HepG2 (cell line): ENCODE data around the gene CDK8. TPM values are rescaled to one million over a fixed set of nuclear protein-coding genes. Genes with fewer than 3 reads are reported as not detected.

Experiments
- ATAC-seq: fragments of 200-7000 bp; cut with Tn5 transposase; 3 replicates; pipeline ENCODE4 v1.9.1; 2020; ENCODE audit warnings: mild to moderate bottlenecking, moderate library complexity
- BruUV-seq: library from RNA; stranded (reverse); fragments of 400-500 nt; replicated peaks from 2 replicates; lab custom pipeline; 2021; lab: Mats Ljungman, UMichigan
- CTCF ChIA-PET: fragments of 300-600 bp; formaldehyde crosslinking; extraction: SDS; loops from one replicate; lab custom pipeline; 2021; ENCODE audit warnings: low total read pairs, inconsistent platforms, low intra/inter-chr PET ratio; lab: Yijun Ruan, JAX
- POLR2A ChIA-PET: fragments of 350-600 bp; sonication (Branson Sonifier 250); formaldehyde crosslinking; loops from one replicate; lab custom pipeline; 2020; ENCODE audit warnings: antibody characterized with exemption, inconsistent platforms; lab: Yijun Ruan, JAX
- DNase-seq: peaks from one replicate; pipeline ENCODE4 v3.0.0-alpha.2; 2015; ENCODE audit warnings: low spot score
- FAIRE-seq: peaks from 3 replicates; lab custom pipeline; 2011; peaks lifted over from hg19 to GRCh38; lab: Jason Lieb, UNC
- H2AFZ ChIP-seq: one replicate; pipeline ENCODE4 v1.6.1; 2011; ENCODE audit warnings: low read length, inconsistent platforms
- H3K27ac ChIP-seq: fragments of 300-600 bp; 3 replicates; pipeline ENCODE4 v1.8.0; 2011; ENCODE audit warnings: mixed run types, mild to moderate bottlenecking, mixed read lengths, low read length, inconsistent platforms; ENCODE audit not compliant: insufficient read depth; ENCODE audit errors: extremely low read length
- H3K27me3 ChIP-seq, 2 experiments: fragments of 200-600 bp in 1 of 2; 2 replicates in 1 of 2; 3 replicates in 1 of 2; pipeline versions ENCODE4 v1.6.0 to v1.8.0; 2011; ENCODE audit warnings: low read length in 2 of 2, mild to moderate bottlenecking in 2 of 2, moderate library complexity in 2 of 2, inconsistent platforms in 1 of 2; ENCODE audit not compliant: insufficient read depth in 2 of 2, control insufficient read depth in 1 of 2
- H3K36me3 ChIP-seq, 2 experiments: fragments of 200-600 bp in 1 of 2; replicated peaks in 1 of 2; 2 replicates in 1 of 2; 3 replicates in 1 of 2; pipeline versions ENCODE4 v1.5.1 to v1.8.0; 2011; ENCODE audit warnings: low read length in 2 of 2, inconsistent platforms in 1 of 2; ENCODE audit not compliant: insufficient read depth in 2 of 2, control insufficient read depth in 1 of 2
- H3K4me1 ChIP-seq: 2 replicates; pipeline ENCODE4 v1.5.1; 2012; ENCODE audit warnings: low read length, inconsistent platforms; ENCODE audit not compliant: insufficient read depth
- H3K4me2 ChIP-seq: 2 replicates; pipeline ENCODE4 v1.6.0; 2011; ENCODE audit warnings: low read depth, low read length, inconsistent platforms
- H3K4me3 ChIP-seq, 3 experiments: fragments of 200-600 bp in 1 of 3; sonication (generic), shearing (Covaris generic) in 1 of 3; replicated peaks in 1 of 3; 2 replicates each; pipeline ENCODE4 v1.5.1; 2011 to 2016; ENCODE audit warnings: low read length in 3 of 3, inconsistent platforms in 2 of 3, low read depth in 2 of 3, mild to moderate bottlenecking in 2 of 3, control low read depth in 1 of 3, mixed read lengths in 1 of 3; ENCODE audit not compliant: insufficient read depth in 1 of 3
- H3K79me2 ChIP-seq: one replicate; pipeline ENCODE4 v1.6.1; 2011; ENCODE audit warnings: low read length, inconsistent platforms; ENCODE audit not compliant: insufficient read depth
- H3K9ac ChIP-seq: 2 replicates; pipeline ENCODE4 v1.6.0; 2011; ENCODE audit warnings: mild to moderate bottlenecking, low read depth, low read length, inconsistent platforms; ENCODE audit not compliant: insufficient read depth
- H3K9me3 ChIP-seq: 2 replicates; pipeline ENCODE4 v1.5.1; 2012; ENCODE audit warnings: mild to moderate bottlenecking, low read length
- H4K20me1 ChIP-seq: 2 replicates; pipeline ENCODE4 v1.6.0; 2011; ENCODE audit warnings: inconsistent platforms, mild to moderate bottlenecking, low read length, moderate library complexity; ENCODE audit not compliant: insufficient read depth
- CTCF ChIP-seq: sonication (generic); formaldehyde crosslinking; IDR thresholded peaks from 2 replicates; pipeline ENCODE4 v1.5.0; 2020; ENCODE audit warnings: mild to moderate bottlenecking, missing genetic modification reagents, moderate library complexity
- DRAP1 ChIP-seq: IDR thresholded peaks from 2 replicates; pipeline ENCODE4 v1.6.1; 2016; ENCODE audit warnings: missing genetic modification reagents, missing compliant biosample characterization
- HMGXB4 ChIP-seq, 2 experiments: sonication (generic) in 1 of 2; formaldehyde crosslinking in 1 of 2; IDR thresholded peaks; 2 replicates each; pipeline versions ENCODE4 v1.4.0 to v1.6.1; 2018 to 2020; ENCODE audit warnings: missing genetic modification reagents in 2 of 2, borderline replicate concordance in 1 of 2, low read depth in 1 of 2, mild to moderate bottlenecking in 1 of 2, missing biosample characterization in 1 of 2
- MYPOP ChIP-seq: sonication (generic); formaldehyde crosslinking; IDR thresholded peaks from 2 replicates; pipeline ENCODE4 v1.8.1; 2023; ENCODE audit warnings: mild to moderate bottlenecking, moderate library complexity, missing genetic modification reagents
- PBX3 ChIP-seq: sonication (generic); formaldehyde crosslinking; IDR thresholded peaks from 2 replicates; pipeline ENCODE4 v1.8.1; 2023; ENCODE audit warnings: missing genetic modification reagents, inconsistent platforms, borderline replicate concordance
- ZBTB7A ChIP-seq: sonication (generic); formaldehyde crosslinking; IDR thresholded peaks from 2 replicates; pipeline ENCODE4 v1.8.0; 2022; ENCODE audit warnings: mild to moderate bottlenecking, missing genetic modification reagents
- ZNF331 ChIP-seq: sonication (generic); formaldehyde crosslinking; IDR thresholded peaks from 2 replicates; pipeline ENCODE4 v1.4.0; 2020; ENCODE audit warnings: missing genetic modification reagents
- ZNF652 ChIP-seq: IDR thresholded peaks from 2 replicates; pipeline ENCODE4 v1.6.1; 2016; ENCODE audit warnings: low read depth, borderline replicate concordance
- WGBS: methylation state at CpG from one replicate; pipeline ENCODE4 v1.1.6; 2017; ENCODE audit warnings: low lambda C conversion rate; 5-methylcytosine and 5-hydroxymethylcytosine counted together
- in situ Hi-C: cut with HindIII; loops from 2 replicates; pipeline ENCODE4 v1.10.0; 2017; ENCODE audit warnings: low pct_unique_long_range_greater_than_20kb; ENCODE audit not compliant: extremely low pct_ligation_motif_present
- intact Hi-C: fragments of 100-400 bp; cut with micrococcal nuclease; formaldehyde crosslinking; loops from one replicate; pipeline ENCODE4 v1.10.0; 2022; ENCODE audit not compliant: unreplicated experiment
- polyA plus RNA-seq, 8 experiments: library from polyadenylated mRNA; depleted of rRNA in 3 of 8; stranded (reverse) in 7 of 8; unstranded in 1 of 8; fragments of >200 nt; fragmentation: Illumina TruSeq in 4 of 8; extraction: Trizol in 4 of 8; gene quantifications; 2 replicates each; pipeline versions ENCODE4 v1.2.1 to v1.2.3, GENCODE V29; 2011 to 2016; ENCODE audit warnings: low read depth in 4 of 8, missing spikeins in 1 of 8, mixed read lengths in 1 of 8; ENCODE audit not compliant: insufficient read depth in 1 of 8
- total RNA-seq, 5 experiments: library from RNA; depleted of rRNA; stranded (reverse); fragments of >200 nt; fragmentation: Illumina TruSeq; extraction: Trizol; gene quantifications; 2 replicates each; pipeline ENCODE4 v1.2.3, GENCODE V29; 2016; ENCODE audit warnings: low read depth in 1 of 5

Gene CDK8
- total and polyA plus RNA-seq, 2 of the 13 experiments (the other 11 are each of a cell fraction or from before 2014, with no cell fraction given) = 15.8 to 16.4 TPM

GRCh38 chr13:26436914-26437313 is 183.0 kb downstream of the CDK8 start:
- H3K79me2 ChIP-seq = no peaks in the 10 kb centered on the region
- H3K4me2 ChIP-seq = no peak overlapping the region
- ATAC-seq (no peak), FAIRE-seq (no peak), DNase-seq (no peak)
- H3K4me1 ChIP-seq = peaks cover 9% of the 10 kb centered on the region
- no peaks in the 10 kb centered on the region for H4K20me1 ChIP-seq
- TF ChIP-seq DRAP1 (no peak), ZNF331 (CRISPR knock-in tag) (no peak), PBX3 (CRISPR knock-in tag) (no peak), ZBTB7A (CRISPR knock-in tag) (no peak), CTCF (CRISPR knock-in tag) (no peak), HMGXB4 (CRISPR knock-in tag; IDR thresholded peaks at IDR 0.05; ENCODE audit: borderline replicate concordance in 1 of 2, low read depth in 1 of 2) (no peak), MYPOP (no peak), ZNF652 (CRISPR knock-in tag) (no peak)
- peaks cover 34% of the 10 kb centered on the region for H3K9me3 ChIP-seq
- peaks cover 0 to 5% of the 10 kb centered on the region in 2 experiments; a peak in 1 of 5 replicates for H3K27me3 ChIP-seq
- BruUV-seq = no TSS peak
- H3K36me3 ChIP-seq = no peaks in the 10 kb centered on the region
- ChIA-PET POLR2A (no interaction called here), CTCF (no interaction called here)
- H2AFZ ChIP-seq = no peak overlapping the region
- in situ Hi-C loops = no loop called here
- intact Hi-C loops = no loop called here
- no peak overlapping the region for H3K27ac ChIP-seq
- no peak overlapping the region for H3K4me3 ChIP-seq
- 47% methylated on average over 3 of the region's 3 CpGs for WGBS
- H3K9ac ChIP-seq = no peak overlapping the region
